WERI-Rb-1 (cell line): ENCODE results near the gene AKR1C2.
"Not testable (repeated sequence)": the region's sequence is repeated elsewhere in the genome, so short reads cannot be mapped to it uniquely, and the experiment has no call there.

Source experiments
- DNase-seq: peaks from one replicate; pipeline ENCODE4 v3.0.0-alpha.2; 2020
- H3K27ac ChIP-seq: fragments of 250-450 bp; sonication (Bioruptor Pico); 2 replicates; pipeline ENCODE4 v1.5.1; 2020; ENCODE audit warnings: mild to moderate bottlenecking, moderate library complexity
- H3K27me3 ChIP-seq: fragments of 250-450 bp; sonication (Bioruptor Pico); 2 replicates; pipeline ENCODE4 v1.5.1; 2021; ENCODE audit warnings: mild to moderate bottlenecking, low read depth, moderate library complexity; ENCODE audit not compliant: insufficient read depth, severe bottlenecking
- H3K36me3 ChIP-seq: fragments of 250-450 bp; sonication (Bioruptor Pico); 2 replicates; pipeline ENCODE4 v1.5.1; 2020; ENCODE audit warnings: mild to moderate bottlenecking, moderate library complexity
- H3K4me3 ChIP-seq: 2 replicates; pipeline ENCODE4 v1.5.1; 2011; ENCODE audit warnings: low read depth, mild to moderate bottlenecking, control low read depth, low read length
- H3K9me3 ChIP-seq: fragments of 250-450 bp; sonication (Bioruptor Pico); 2 replicates; pipeline ENCODE4 v1.5.1; 2021; ENCODE audit warnings: mild to moderate bottlenecking, moderate library complexity; ENCODE audit not compliant: severe bottlenecking
- CTCF ChIP-seq: IDR thresholded peaks from 2 replicates; pipeline ENCODE4 v1.5.1; 2011; ENCODE audit warnings: low read depth, mild to moderate bottlenecking, control low read depth, inconsistent platforms, low read length

AKR1C2 gene

GRCh38 chr10:5036511-5036910 lies 32.9 kb upstream of the AKR1C2 start:
- no peak for DNase-seq
- H3K9me3 ChIP-seq = no peaks in the 10 kb centered on the region
- TF ChIP-seq CTCF = no peak
- H3K27me3 ChIP-seq = no peaks in the 10 kb centered on the region
- H3K27ac ChIP-seq = no peak overlapping the region
- H3K4me3 ChIP-seq = no peak overlapping the region
- no peaks in the 10 kb centered on the region for H3K36me3 ChIP-seq

DNA sequence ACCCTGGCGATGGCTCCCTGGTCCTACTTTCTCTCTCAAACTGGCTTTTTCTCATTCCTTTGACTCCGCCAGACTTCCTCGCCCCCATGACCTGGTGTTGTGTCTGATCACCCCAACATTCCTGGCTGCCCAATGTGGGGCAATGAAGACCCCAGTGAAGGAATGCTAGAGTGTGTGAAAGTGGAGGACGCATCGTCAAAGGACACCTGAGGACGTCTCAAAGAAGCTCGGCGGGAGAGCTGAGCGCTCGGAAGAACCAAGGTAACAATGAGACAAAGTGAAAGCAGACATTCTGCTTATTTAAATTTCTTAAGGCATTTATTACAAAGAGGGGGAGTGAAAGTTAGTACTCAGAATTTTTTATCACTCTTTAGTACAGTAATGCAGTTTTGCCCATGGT lies 31.7 kb upstream of the AKR1C2 start:
- H3K27me3 ChIP-seq = no peaks in the 10 kb centered on the region
- DNase-seq = no peak
- no peak overlapping the region for H3K27ac ChIP-seq
- no peak overlapping the region for H3K4me3 ChIP-seq
- H3K36me3 ChIP-seq = no peaks in the 10 kb centered on the region
- no peaks in the 10 kb centered on the region for H3K9me3 ChIP-seq
- TF ChIP-seq CTCF = no peak

DNA sequence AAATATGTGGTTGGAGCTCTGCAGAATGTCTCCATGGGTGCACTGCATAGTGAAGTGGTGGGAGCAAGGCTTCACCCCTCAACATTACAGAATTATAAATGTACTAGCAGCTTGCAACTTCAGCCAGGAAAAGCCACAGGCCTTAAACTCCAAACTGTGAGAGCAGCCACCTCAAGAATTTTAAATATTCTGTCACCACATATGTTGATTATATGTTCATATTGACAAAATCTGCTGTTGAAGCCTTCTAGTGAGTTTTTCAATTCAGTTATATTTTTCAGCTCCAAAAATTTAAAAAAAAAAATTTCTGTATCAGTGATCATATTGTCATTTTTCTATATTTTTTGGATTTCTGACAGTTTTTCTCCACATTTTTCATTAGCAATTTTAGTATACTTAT lies 30.9 kb upstream of the AKR1C2 start:
- H3K9me3 ChIP-seq = no peaks in the 10 kb centered on the region
- no peak for DNase-seq
- no peak overlapping the region for H3K4me3 ChIP-seq
- no peaks in the 10 kb centered on the region for H3K36me3 ChIP-seq
- no peaks in the 10 kb centered on the region for H3K27me3 ChIP-seq
- H3K27ac ChIP-seq = no peak overlapping the region
- TF ChIP-seq CTCF = no peak

GRCh38 chr10:5033061-5033778 lies 29.6 kb upstream of the AKR1C2 start:
- H3K36me3 ChIP-seq = no peaks in the 10 kb centered on the region
- no peaks in the 10 kb centered on the region for H3K9me3 ChIP-seq
- H3K4me3 ChIP-seq = no peak overlapping the region
- H3K27ac ChIP-seq = no peak overlapping the region
- H3K27me3 ChIP-seq = no peaks in the 10 kb centered on the region
- TF ChIP-seq CTCF = no peak
- DNase-seq = no peak

GRCh38 chr10:5032444-5032843 lies 28.8 kb upstream of the AKR1C2 start:
- not testable (repeated sequence) for H3K4me3 ChIP-seq, DNase-seq, H3K27me3 ChIP-seq, H3K27ac ChIP-seq, H3K9me3 ChIP-seq, H3K36me3 ChIP-seq

DNA sequence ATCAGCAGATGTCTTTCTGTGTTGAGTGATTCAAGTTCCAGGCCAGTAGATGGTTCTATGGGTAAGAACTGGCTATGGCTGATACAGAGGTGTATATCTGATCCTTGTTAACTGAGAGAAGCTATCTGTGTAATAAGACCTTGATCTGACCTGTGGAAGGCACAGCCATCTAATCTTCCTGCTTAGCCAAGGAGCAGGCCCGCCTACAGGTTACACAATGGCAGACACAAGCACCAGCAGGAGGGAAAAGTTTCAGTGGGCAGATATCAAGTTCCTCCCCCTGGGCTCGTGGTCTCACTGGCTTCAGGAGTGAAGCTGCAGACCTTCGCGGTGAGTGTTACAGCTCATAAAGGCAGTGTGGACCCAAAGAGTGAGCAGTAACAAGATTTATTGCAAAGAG lies 27.9 kb upstream of the AKR1C2 start:
- not testable (repeated sequence) for H3K9me3 ChIP-seq, DNase-seq, H3K27me3 ChIP-seq, H3K4me3 ChIP-seq, H3K27ac ChIP-seq, H3K36me3 ChIP-seq

DNA sequence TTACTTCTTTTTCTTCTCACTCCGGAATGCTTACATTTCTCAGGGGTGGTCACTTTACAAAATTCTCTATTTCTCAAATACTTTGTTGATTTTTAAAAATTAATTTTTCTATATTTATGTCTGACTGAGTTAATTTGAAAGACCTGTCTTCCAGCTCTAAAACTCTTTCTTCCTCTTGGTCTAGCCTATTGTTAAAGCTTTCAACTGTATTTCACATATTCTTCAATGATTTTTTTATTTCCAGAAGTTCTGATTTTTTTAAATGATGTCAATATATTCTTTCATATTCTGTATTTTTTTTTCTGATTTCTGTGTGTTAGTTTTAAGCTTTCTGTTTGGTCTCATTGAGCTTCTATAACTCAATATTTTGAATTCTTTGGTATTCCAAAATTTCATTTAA lies 27.3 kb upstream of the AKR1C2 start:
- TF ChIP-seq CTCF = no peak
- H3K27me3 ChIP-seq = no peaks in the 10 kb centered on the region
- H3K27ac ChIP-seq = no peak overlapping the region
- no peak overlapping the region for H3K4me3 ChIP-seq
- DNase-seq = no peak
- no peaks in the 10 kb centered on the region for H3K9me3 ChIP-seq
- no peaks in the 10 kb centered on the region for H3K36me3 ChIP-seq

DNA sequence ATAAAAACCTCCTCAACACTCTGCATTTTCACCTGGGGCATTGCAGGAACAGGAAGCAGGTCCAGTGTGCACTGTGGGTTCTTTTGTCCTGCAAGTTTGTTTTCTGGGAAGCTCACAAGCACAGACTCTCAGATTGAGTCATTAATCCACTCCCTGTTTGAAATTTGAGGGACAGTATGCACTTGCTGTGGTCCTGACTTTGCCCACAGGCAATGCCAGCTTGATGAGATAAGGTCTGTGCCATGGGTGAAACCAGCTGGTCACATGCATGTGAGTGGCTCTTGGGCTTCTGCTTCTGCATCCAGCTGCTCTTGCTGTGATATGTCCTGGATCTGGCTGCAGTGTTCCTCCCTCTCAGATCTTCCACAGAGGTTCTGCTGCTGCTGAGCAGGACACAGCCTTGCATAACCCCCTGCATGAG lies 21.8 kb upstream of the AKR1C2 start:
- H3K27ac ChIP-seq, H3K4me3 ChIP-seq, H3K27me3 ChIP-seq, H3K36me3 ChIP-seq, DNase-seq, H3K9me3 ChIP-seq: not testable (repeated sequence)
